GM23338 (cell line): ENCODE results near the gene COPZ1.

Experiments
- CREB1 ChIP-seq: fragments of 250-450 bp; sonication (Bioruptor Pico); IDR thresholded peaks from 2 replicates; pipeline ENCODE4 v1.5.0; 2020; ENCODE audit warnings: low read depth, mild to moderate bottlenecking, moderate library complexity
- EZH2 ChIP-seq: fragments of 200-600 bp; sonication (generic); IDR thresholded peaks from one replicate; pipeline ENCODE4 v1.8.0; 2017; ENCODE audit warnings: antibody characterized with exemption, mild to moderate bottlenecking, low read depth; ENCODE audit not compliant: unreplicated experiment
- EZH2phosphoT487 ChIP-seq: fragments of 200-600 bp; sonication (generic); IDR thresholded peaks from one replicate; pipeline ENCODE4 v1.8.1; 2018; ENCODE audit warnings: antibody characterized with exemption; ENCODE audit not compliant: unreplicated experiment
- NANOG ChIP-seq: IDR thresholded peaks from 2 replicates; pipeline ENCODE4 v1.6.1; 2016; ENCODE audit warnings: antibody characterized with exemption, borderline replicate concordance
- POLR2AphosphoS5 ChIP-seq: IDR thresholded peaks from 2 replicates; pipeline ENCODE4 v1.6.1; 2016; ENCODE audit warnings: antibody characterized with exemption, low read depth
- TF ChIP-seq, protein P1 (sequence below), 2 experiments: fragments of 200-600 bp in 1 of 2; sonication (generic) in 1 of 2; conservative IDR thresholded peaks; 2 replicates each; pipeline versions ENCODE4 v1.5.1 to v1.6.1; 2016 to 2017; ENCODE audit warnings: antibody characterized with exemption in 2 of 2, low read depth in 2 of 2, mild to moderate bottlenecking in 2 of 2, moderate library complexity in 1 of 2
- TF ChIP-seq, protein P2 (sequence below): IDR thresholded peaks from one replicate; pipeline ENCODE4 v1.6.1; 2018; ENCODE audit warnings: antibody characterized with exemption; ENCODE audit not compliant: unreplicated experiment
- TF ChIP-seq, protein P3 (sequence below): IDR thresholded peaks from 2 replicates; pipeline ENCODE4 v1.6.1; 2016; ENCODE audit warnings: antibody characterized with exemption

DNA sequence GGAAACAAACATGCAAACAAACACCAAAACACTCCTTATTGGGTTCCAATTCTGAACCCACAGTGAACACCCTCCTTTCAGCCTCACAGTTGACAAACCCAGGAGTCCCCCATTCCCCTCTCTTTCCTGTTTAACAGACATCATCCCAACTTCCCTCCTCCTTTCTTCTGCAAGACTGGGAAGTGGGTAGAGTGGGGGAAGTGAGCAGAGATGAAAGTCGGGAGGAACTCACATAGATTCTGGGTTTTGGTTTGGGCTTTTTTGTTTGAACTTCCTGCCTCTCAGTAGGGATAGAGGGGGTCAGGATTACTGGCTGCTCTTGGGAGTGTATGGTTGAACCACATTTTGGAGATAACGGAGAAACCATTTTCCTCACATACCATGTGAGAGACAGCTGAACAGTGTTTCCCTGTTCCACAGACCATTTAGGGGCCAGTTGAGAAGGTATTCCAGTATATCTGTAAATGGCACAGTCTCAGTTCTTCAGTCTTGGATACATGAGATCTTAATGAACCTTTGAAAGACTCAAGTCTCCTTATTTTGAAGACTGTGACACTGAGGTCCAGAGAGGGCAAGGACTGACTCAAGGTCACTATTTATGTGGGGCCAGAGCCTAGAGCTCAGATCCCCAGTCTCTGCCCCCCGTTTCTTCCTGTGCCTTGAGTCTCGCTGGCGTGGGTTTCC, 43.2 kb downstream of the COPZ1 start:
- TF ChIP-seq, protein P1, sequence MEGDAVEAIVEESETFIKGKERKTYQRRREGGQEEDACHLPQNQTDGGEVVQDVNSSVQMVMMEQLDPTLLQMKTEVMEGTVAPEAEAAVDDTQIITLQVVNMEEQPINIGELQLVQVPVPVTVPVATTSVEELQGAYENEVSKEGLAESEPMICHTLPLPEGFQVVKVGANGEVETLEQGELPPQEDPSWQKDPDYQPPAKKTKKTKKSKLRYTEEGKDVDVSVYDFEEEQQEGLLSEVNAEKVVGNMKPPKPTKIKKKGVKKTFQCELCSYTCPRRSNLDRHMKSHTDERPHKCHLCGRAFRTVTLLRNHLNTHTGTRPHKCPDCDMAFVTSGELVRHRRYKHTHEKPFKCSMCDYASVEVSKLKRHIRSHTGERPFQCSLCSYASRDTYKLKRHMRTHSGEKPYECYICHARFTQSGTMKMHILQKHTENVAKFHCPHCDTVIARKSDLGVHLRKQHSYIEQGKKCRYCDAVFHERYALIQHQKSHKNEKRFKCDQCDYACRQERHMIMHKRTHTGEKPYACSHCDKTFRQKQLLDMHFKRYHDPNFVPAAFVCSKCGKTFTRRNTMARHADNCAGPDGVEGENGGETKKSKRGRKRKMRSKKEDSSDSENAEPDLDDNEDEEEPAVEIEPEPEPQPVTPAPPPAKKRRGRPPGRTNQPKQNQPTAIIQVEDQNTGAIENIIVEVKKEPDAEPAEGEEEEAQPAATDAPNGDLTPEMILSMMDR (conservative IDR thresholded peaks at IDR 0.05; ENCODE audit: low read depth in 2 of 2), result no peak
- TF ChIP-seq POLR2AphosphoS5 (no peak), CREB1 (no peak), EZH2phosphoT487 (no peak), EZH2 (no peak), NANOG (no peak)
- TF ChIP-seq, protein P2, sequence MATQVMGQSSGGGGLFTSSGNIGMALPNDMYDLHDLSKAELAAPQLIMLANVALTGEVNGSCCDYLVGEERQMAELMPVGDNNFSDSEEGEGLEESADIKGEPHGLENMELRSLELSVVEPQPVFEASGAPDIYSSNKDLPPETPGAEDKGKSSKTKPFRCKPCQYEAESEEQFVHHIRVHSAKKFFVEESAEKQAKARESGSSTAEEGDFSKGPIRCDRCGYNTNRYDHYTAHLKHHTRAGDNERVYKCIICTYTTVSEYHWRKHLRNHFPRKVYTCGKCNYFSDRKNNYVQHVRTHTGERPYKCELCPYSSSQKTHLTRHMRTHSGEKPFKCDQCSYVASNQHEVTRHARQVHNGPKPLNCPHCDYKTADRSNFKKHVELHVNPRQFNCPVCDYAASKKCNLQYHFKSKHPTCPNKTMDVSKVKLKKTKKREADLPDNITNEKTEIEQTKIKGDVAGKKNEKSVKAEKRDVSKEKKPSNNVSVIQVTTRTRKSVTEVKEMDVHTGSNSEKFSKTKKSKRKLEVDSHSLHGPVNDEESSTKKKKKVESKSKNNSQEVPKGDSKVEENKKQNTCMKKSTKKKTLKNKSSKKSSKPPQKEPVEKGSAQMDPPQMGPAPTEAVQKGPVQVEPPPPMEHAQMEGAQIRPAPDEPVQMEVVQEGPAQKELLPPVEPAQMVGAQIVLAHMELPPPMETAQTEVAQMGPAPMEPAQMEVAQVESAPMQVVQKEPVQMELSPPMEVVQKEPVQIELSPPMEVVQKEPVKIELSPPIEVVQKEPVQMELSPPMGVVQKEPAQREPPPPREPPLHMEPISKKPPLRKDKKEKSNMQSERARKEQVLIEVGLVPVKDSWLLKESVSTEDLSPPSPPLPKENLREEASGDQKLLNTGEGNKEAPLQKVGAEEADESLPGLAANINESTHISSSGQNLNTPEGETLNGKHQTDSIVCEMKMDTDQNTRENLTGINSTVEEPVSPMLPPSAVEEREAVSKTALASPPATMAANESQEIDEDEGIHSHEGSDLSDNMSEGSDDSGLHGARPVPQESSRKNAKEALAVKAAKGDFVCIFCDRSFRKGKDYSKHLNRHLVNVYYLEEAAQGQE, result no peak
- TF ChIP-seq, protein P3, sequence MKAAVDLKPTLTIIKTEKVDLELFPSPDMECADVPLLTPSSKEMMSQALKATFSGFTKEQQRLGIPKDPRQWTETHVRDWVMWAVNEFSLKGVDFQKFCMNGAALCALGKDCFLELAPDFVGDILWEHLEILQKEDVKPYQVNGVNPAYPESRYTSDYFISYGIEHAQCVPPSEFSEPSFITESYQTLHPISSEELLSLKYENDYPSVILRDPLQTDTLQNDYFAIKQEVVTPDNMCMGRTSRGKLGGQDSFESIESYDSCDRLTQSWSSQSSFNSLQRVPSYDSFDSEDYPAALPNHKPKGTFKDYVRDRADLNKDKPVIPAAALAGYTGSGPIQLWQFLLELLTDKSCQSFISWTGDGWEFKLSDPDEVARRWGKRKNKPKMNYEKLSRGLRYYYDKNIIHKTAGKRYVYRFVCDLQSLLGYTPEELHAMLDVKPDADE, result no peak
